Measurements from ENCODE around the gene TRAF3IP3. TPM values are rescaled to one million over a fixed set of nuclear protein-coding genes. Genes with fewer than 3 reads are reported as not detected.

Gene TRAF3IP3
- polyA plus RNA-seq, 2 of the 4 experiments (the other 2 are of a cell fraction), result not detected

GRCh38 chr1:209822706-209823105, 66.9 kb downstream of the TRAF3IP3 start:
- Histone ChIP-seq H3K27ac (no peak overlapping the region), H3K4me3 (no peak overlapping the region), H3K4me1 (peaks cover 18% of the 10 kb centered on the region), H3K9me3 (no peaks in the 10 kb centered on the region), H3K4me2 (peak overlapping the region; percentile 53)
- DNase-seq (ENCODE audit: low read depth in 1 of 2, low spot score in 1 of 2), result no peak
- ChIA-PET POLR2A (interaction anchor here (1.2 kb wide), 1 partner anchor 14 kb away, joined by 3 read pairs; no protein-coding TSS in a partner anchor), CTCF (interaction anchor here (0.6 to 8.2 kb wide), 29 partner anchors 10 to 409 kb away, joined by 3 to 114 read pairs (median 5); partner anchors contain the start of genes C1orf74 and IRF6)
- WGBS (ENCODE audit: missing lambda C conversion rate), result 64% methylated on average over 7 of the region's 7 CpGs
- FAIRE-seq, result no peak
- TF ChIP-seq RAD21 (conservative IDR thresholded peaks at IDR 0.05 in 1 of 2, IDR thresholded peaks at IDR 0.05 in 1 of 2) (no peak), ZFP36 (IDR thresholded peaks at IDR 0.05; ENCODE audit: borderline replicate concordance, partially characterized antibody) (no peak), ZSCAN20 (CRISPR knock-in tag; IDR thresholded peaks at IDR 0.05) (no peak), CBX8 (IDR thresholded peaks at IDR 0.05) (no peak), JUN (IDR thresholded peaks at IDR 0.05) (no peak), KDM5A (IDR thresholded peaks at IDR 0.05) (no peak), CHD2 (IDR thresholded peaks at IDR 0.05; ENCODE audit: low read length, partially characterized antibody) (no peak), MAZ (IDR thresholded peaks at IDR 0.05; ENCODE audit: borderline replicate concordance, low read depth, low read length) (no peak), HMGXB4 (CRISPR knock-in tag; IDR thresholded peaks at IDR 0.05; ENCODE audit: borderline replicate concordance) (no peak), RCOR1 (IDR thresholded peaks at IDR 0.05; ENCODE audit: low read depth, low read length) (no peak), ZC3H11A (IDR thresholded peaks at IDR 0.05) (no peak), GATA3 (IDR thresholded peaks at IDR 0.05; ENCODE audit: borderline replicate concordance) (no peak), MAFK (IDR thresholded peaks at IDR 0.05; ENCODE audit: partially characterized antibody) (no peak), EP300 (IDR thresholded peaks at IDR 0.05) (no peak), FOSL2 (IDR thresholded peaks at IDR 0.05) (no peak), FOSL2 (CRISPR knock-in tag; IDR thresholded peaks at IDR 0.05) (no peak), HOXB5 (CRISPR knock-in tag; IDR thresholded peaks at IDR 0.05) (no peak), ESRRA (IDR thresholded peaks at IDR 0.05; ENCODE audit: borderline replicate concordance, low read length) (no peak)
- ATAC-seq, result no peak

GRCh38 chr1:209823143-209824041, 67.5 kb downstream of the TRAF3IP3 start:
- H3K9me3 ChIP-seq, result no peaks in the 10 kb centered on the region
- H3K4me1 ChIP-seq, result peaks cover 18% of the 10 kb centered on the region
- peak; percentile 42 to 68 for DNase-seq (ENCODE audit: low read depth in 1 of 2, low spot score in 1 of 2)
- peak; percentile 47 to 66; a peak in 3 of 6 replicates for ATAC-seq
- no peak overlapping the region for H3K4me3 ChIP-seq
- H3K4me2 ChIP-seq, result peak overlapping the region; percentile 53
- CTCF ChIA-PET, result interaction anchor here (0.6 to 8.2 kb wide), 36 partner anchors 11 to 410 kb away, joined by 3 to 114 read pairs (median 4); partner anchors contain the start of genes C1orf74 and IRF6
- POLR2A ChIA-PET, result interaction anchor here (1.2 to 1.5 kb wide), 2 partner anchors 15 to 39 kb away, joined by 3 read pairs; partner anchors contain the start of gene C1orf74
- no peak for FAIRE-seq
- 26% methylated on average over 12 of the region's 12 CpGs for WGBS (ENCODE audit: missing lambda C conversion rate)
- no peak overlapping the region for H3K27ac ChIP-seq
- TF ChIP-seq, protein P1, sequence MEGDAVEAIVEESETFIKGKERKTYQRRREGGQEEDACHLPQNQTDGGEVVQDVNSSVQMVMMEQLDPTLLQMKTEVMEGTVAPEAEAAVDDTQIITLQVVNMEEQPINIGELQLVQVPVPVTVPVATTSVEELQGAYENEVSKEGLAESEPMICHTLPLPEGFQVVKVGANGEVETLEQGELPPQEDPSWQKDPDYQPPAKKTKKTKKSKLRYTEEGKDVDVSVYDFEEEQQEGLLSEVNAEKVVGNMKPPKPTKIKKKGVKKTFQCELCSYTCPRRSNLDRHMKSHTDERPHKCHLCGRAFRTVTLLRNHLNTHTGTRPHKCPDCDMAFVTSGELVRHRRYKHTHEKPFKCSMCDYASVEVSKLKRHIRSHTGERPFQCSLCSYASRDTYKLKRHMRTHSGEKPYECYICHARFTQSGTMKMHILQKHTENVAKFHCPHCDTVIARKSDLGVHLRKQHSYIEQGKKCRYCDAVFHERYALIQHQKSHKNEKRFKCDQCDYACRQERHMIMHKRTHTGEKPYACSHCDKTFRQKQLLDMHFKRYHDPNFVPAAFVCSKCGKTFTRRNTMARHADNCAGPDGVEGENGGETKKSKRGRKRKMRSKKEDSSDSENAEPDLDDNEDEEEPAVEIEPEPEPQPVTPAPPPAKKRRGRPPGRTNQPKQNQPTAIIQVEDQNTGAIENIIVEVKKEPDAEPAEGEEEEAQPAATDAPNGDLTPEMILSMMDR (IDR thresholded peaks at IDR 0.05), result peak; percentile 73
- peak in 1 of 2 experiments; percentile 26; a peak in 1 of 5 replicates for TF ChIP-seq RAD21 (conservative IDR thresholded peaks at IDR 0.05 in 1 of 2, IDR thresholded peaks at IDR 0.05 in 1 of 2)
- TF ChIP-seq SMC3 (IDR thresholded peaks at IDR 0.05), result peak; percentile 40; the same call in 1 of the 3 replicates
- TF ChIP-seq HOXB5 (CRISPR knock-in tag; IDR thresholded peaks at IDR 0.05), result no peak

All from A549 (cell line).